Body of pancreas (tissue), 4 donors: ENCODE data around the gene ATP4B. TPM values are rescaled to one million over a fixed set of nuclear protein-coding genes. Genes with fewer than 3 reads are reported as not detected.

ENCODE experiments used
- ATAC-seq: fragments of 150-250 bp; one replicate; pipeline ENCODE4 v1.9.1; 2016
- DNase-seq, 4 donors: peaks; one replicate each; pipeline ENCODE4 v3.0.0-alpha.2; 2019
- H3K27ac ChIP-seq, 4 donors: fragments of 200-600 bp; sonication (generic); 1 replicate in 3 of 4; 2 replicates in 1 of 4; pipeline versions ENCODE4 v1.5.1 to v1.6.1; 2016 to 2019; ENCODE audit warnings: mild to moderate bottlenecking in 1 of 4, mixed read lengths in 1 of 4, moderate library complexity in 1 of 4
- H3K27me3 ChIP-seq, 2 donors: fragments of 200-600 bp; sonication (generic); one replicate each; pipeline ENCODE4 v1.6.0; 2016; ENCODE audit warnings: mild to moderate bottlenecking in 1 of 2
- H3K36me3 ChIP-seq, 2 donors: fragments of 200-600 bp; sonication (generic); replicated peaks in 1 of 2; 2 replicates each; pipeline ENCODE4 v1.5.1; 2016; ENCODE audit warnings: low read depth in 2 of 2; ENCODE audit not compliant: insufficient read depth in 1 of 2
- H3K4me1 ChIP-seq: fragments of 200-600 bp; sonication (generic); one replicate; pipeline ENCODE4 v1.6.0; 2016
- H3K4me3 ChIP-seq, 2 donors: fragments of 200-600 bp; sonication (generic); 1 replicate in 1 of 2; 2 replicates in 1 of 2; pipeline ENCODE4 v1.5.1; 2016 to 2019
- H3K9me3 ChIP-seq, 3 donors: fragments of 200-600 bp; sonication (generic); 1 replicate in 2 of 3; 2 replicates in 1 of 3; pipeline ENCODE4 v1.5.1; 2016
- POLR2A ChIP-seq, 3 donors: fragments of 450-650 bp; IDR thresholded peaks; one replicate each; pipeline ENCODE4 v1.6.1; 2016; ENCODE audit warnings: antibody characterized with exemption in 3 of 3, mild to moderate bottlenecking in 2 of 3
- WGBS, 2 donors: methylation state at CpG; one replicate each; pipeline ENCODE4 v1.1.5; 2017; 5-methylcytosine and 5-hydroxymethylcytosine counted together
- intact Hi-C: fragments of 100-400 bp; cut with DNase I; formaldehyde crosslinking; loops from one replicate; pipeline ENCODE4 v1.15.1; 2023
- total RNA-seq, 2 donors: library from RNA; depleted of rRNA; stranded (reverse); fragments of >200 nt; gene quantifications; one replicate each; pipeline ENCODE4 v1.1.0, GENCODE V29; 2016
- TF ChIP-seq, protein P1 (sequence below), 7 experiments: fragments of 450-650 bp in 4 of 7; fragments of 200-600 bp in 3 of 7; sonication (generic) in 3 of 7; IDR thresholded peaks; one replicate each; pipeline ENCODE4 v1.5.1; 2016 to 2019; ENCODE audit warnings: antibody characterized with exemption in 7 of 7

ATP4B gene
- total RNA-seq, 2 donors from 2014 or later, result not detected

DNA sequence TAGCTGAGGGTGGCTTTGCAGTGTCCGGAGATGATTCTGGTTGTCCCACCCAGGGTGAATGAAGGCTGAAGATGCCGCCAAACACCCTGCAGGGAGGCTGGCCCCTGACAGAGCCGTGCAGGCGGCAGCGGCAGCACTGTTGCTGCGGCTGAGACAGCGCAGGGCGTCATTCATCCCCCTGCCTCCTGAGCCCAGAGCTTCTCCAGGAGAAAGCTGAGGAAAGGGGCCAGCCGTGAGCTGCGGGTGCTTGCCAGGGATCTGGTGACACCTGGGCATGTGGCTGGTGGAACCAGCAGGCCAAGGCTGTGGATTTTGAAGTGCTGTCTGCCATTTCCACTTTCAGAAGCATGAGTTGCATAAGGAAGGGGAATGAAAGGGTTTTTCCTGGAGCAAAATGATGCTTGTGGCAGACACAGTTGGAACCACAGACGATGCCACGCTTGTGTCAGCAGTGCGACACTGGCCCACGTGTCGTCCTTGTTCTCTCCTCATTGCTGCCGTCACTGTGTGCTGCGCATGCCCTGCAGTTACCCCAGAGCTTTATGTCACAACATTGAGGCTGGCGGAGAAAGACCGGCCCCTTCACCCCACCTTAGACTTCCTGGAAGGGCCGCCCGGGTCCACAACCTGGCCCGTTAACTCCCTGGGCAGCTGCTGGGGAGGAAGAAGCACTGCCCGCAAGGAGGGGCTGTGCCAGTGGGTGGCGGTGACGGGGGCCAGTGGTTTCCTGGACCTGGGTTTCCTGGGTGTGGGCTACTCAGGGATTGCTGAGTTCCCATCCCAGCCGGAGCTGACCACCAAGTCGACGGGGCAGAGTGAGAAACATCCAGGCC lies 50.7 kb downstream of the ATP4B start:
- WGBS, 2 donors, result 80 to 90% methylated on average over 17 to 23 of the region's 28 CpGs
- DNase-seq, result peak in 1 of 4 donors; percentile 58
- H3K27me3 ChIP-seq, result no peaks in the 10 kb centered on the region
- no peak overlapping the region for H3K4me3 ChIP-seq
- ATAC-seq, result no peak
- intact Hi-C loops, result no loop called here
- H3K36me3 ChIP-seq, result no peaks in the 10 kb centered on the region
- H3K4me1 ChIP-seq, result no peaks in the 10 kb centered on the region
- no peak overlapping the region for H3K27ac ChIP-seq
- no peaks in the 10 kb centered on the region for H3K9me3 ChIP-seq
- TF ChIP-seq, protein P1, sequence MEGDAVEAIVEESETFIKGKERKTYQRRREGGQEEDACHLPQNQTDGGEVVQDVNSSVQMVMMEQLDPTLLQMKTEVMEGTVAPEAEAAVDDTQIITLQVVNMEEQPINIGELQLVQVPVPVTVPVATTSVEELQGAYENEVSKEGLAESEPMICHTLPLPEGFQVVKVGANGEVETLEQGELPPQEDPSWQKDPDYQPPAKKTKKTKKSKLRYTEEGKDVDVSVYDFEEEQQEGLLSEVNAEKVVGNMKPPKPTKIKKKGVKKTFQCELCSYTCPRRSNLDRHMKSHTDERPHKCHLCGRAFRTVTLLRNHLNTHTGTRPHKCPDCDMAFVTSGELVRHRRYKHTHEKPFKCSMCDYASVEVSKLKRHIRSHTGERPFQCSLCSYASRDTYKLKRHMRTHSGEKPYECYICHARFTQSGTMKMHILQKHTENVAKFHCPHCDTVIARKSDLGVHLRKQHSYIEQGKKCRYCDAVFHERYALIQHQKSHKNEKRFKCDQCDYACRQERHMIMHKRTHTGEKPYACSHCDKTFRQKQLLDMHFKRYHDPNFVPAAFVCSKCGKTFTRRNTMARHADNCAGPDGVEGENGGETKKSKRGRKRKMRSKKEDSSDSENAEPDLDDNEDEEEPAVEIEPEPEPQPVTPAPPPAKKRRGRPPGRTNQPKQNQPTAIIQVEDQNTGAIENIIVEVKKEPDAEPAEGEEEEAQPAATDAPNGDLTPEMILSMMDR (IDR thresholded peaks at IDR 0.05), result no peak
- TF ChIP-seq POLR2A (IDR thresholded peaks at IDR 0.05), result peak in 1 of 3 donors; percentile 23

DNA sequence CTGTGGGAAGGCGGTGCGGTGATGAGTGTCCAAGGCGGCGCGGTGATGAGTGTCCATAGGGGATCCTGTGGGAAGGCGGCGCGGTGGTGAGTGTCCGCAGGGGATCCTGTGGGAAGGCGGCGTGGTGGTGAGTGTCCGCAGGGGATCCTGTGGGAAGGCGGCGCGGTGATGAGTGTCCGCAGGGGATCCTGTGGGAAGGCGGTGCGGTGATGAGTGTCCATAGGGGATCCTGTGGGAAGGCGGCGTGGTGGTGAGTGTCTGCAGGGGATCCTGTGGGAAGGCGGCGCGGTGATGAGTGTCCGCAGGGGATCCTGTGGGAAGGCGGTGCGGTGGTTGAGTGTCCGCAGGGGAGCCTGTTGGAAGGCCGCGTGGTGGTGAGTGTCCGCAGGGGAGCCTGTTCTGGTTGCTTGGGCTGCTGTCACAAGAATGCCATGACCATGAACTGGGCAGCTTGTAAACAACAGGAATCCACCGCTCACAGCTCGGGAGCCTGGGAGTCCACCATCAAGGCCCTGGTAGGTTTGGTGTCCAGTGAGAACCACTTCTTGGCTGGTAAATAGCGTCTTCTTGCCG lies 52.0 kb downstream of the ATP4B start:
- ATAC-seq (no peak), DNase-seq (no peak)
- H3K9me3 ChIP-seq, result no peaks in the 10 kb centered on the region
- no peak for TF ChIP-seq POLR2A (IDR thresholded peaks at IDR 0.05)
- TF ChIP-seq, protein P1 (IDR thresholded peaks at IDR 0.05), result no peak
- H3K27me3 ChIP-seq, result no peaks in the 10 kb centered on the region
- H3K36me3 ChIP-seq, result no peaks in the 10 kb centered on the region
- H3K4me3 ChIP-seq, result no peak overlapping the region
- WGBS, 2 donors, result 93 to 97% methylated on average over 31 to 32 of the region's 34 CpGs
- no peak overlapping the region for H3K27ac ChIP-seq
- intact Hi-C loops, result no loop called here
- H3K4me1 ChIP-seq, result no peaks in the 10 kb centered on the region

DNA sequence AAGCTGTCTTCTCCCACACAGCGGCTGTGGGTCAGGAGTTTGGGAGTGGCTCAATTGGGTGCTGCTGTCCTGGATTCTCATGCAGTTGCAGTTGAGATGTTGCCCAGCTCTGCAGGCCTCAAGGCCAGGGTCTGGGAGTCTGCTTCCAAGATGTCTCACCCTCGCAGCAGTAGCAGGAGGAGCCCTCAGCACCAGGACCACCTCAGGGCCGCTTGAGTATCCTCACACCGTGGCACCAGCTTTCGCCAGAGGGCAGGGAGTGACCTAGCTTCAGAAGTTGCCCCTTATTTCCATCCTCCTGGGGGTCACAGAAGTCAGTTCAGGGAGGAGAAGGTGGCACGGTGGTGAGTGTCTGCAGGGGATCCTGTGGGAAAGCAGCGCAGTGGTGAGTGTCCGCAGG lies 52.5 kb downstream of the ATP4B start:
- Histone ChIP-seq H3K36me3 (no peaks in the 10 kb centered on the region), H3K4me3 (no peak overlapping the region), H3K27me3 (no peaks in the 10 kb centered on the region), H3K4me1 (no peaks in the 10 kb centered on the region), H3K9me3 (no peaks in the 10 kb centered on the region), H3K27ac (no peak overlapping the region)
- WGBS, 2 donors, result 94 to 100% methylated on average over 4 to 8 of the region's 8 CpGs
- TF ChIP-seq, protein P1 (IDR thresholded peaks at IDR 0.05), result no peak
- no peak for TF ChIP-seq POLR2A (IDR thresholded peaks at IDR 0.05)
- ATAC-seq (no peak), DNase-seq (no peak)
- intact Hi-C loops, result no loop called here

DNA sequence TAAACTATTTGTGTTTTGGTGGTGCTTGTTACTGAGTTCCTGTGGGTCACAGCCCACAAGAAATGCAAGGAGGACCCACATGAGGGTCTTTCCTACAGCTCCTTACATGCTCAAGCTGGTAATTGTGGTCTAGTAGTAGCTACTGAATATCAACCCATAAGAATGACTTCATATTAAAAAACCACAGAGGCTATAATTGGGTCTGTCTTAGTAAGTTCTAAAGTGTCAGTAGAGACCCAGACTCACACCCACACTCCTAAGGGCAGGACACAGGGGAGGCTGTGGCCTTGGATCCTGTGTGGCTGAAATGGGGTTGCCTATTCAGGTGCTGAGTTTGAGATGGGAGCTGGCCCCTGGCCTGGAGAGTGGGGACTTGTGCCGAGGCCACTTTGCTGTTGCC lies 53.8 kb downstream of the ATP4B start:
- Histone ChIP-seq H3K27me3 (no peaks in the 10 kb centered on the region), H3K27ac (no peak overlapping the region), H3K9me3 (no peaks in the 10 kb centered on the region), H3K36me3 (no peaks in the 10 kb centered on the region), H3K4me1 (no peaks in the 10 kb centered on the region), H3K4me3 (no peak overlapping the region)
- intact Hi-C loops, result no loop called here
- DNase-seq, result peak in 1 of 4 donors; percentile 31
- no peak for ATAC-seq
- WGBS, 2 donors, result 92 to 100% methylated on average over 1 of the region's 1 CpG
- TF ChIP-seq, protein P1 (IDR thresholded peaks at IDR 0.05), result no peak
- TF ChIP-seq POLR2A (IDR thresholded peaks at IDR 0.05), result no peak
